Measurements from ENCODE around the gene OR1L1. TPM values are rescaled to one million over a fixed set of nuclear protein-coding genes. Genes with fewer than 3 reads are reported as not detected.

OR1L1 gene
- not detected in 2 replicates for total RNA-seq (2014; rRNA removed; shearing (Covaris generic))

GRCh38 chr9:122661416-122661815 is at the start of gene OR1L1:
OR1L1 (plus strand) TSS chr9:122661716; CDS start chr9:122661716, 0 bp downstream.

GRCh38 chr9:122614362-122614761 is 47.2 kb upstream of the OR1L1 start, which contains the start of gene OR1Q1:
OR1Q1 (plus strand) TSS chr9:122614738; CDS start chr9:122614738, 0 bp downstream.

GRCh38 chr9:122657527-122657926 is 4.0 kb upstream of the OR1L1 start, which contains the start of gene OR1B1:
OR1B1 (minus strand) TSS chr9:122657627.

Other genes with a start within 250 kb of the OR1L1 start
- not detected in 2 replicates for gene OR1J1, start 183.8 kb upstream of the OR1L1 start, total RNA-seq (2014; rRNA removed; shearing (Covaris generic))
- 0.49 TPM in 1 of 2 replicates, not detected in the other for gene OR1J2, start 150.9 kb upstream of the OR1L1 start, total RNA-seq (2014; rRNA removed; shearing (Covaris generic))
- gene OR1J4, start 142.6 kb upstream of the OR1L1 start, total RNA-seq (2014; rRNA removed; shearing (Covaris generic)): not detected in 2 replicates
- not detected in 2 replicates for gene OR1N1, start 134.4 kb upstream of the OR1L1 start, total RNA-seq (2014; rRNA removed; shearing (Covaris generic))
- not detected in 2 replicates for gene OR1N2, start 108.6 kb upstream of the OR1L1 start, total RNA-seq (2014; rRNA removed; shearing (Covaris generic))
- not detected in 2 replicates for gene OR1L8, start 78.3 kb upstream of the OR1L1 start, total RNA-seq (2014; rRNA removed; shearing (Covaris generic))
- gene OR1Q1, start 47.0 kb upstream of the OR1L1 start, total RNA-seq (2014; rRNA removed; shearing (Covaris generic)): not detected in 2 replicates
- gene OR1B1, start 4.1 kb upstream of the OR1L1 start, total RNA-seq (2014; rRNA removed; shearing (Covaris generic)): not detected in 2 replicates
- gene OR1L3, start 13.4 kb downstream of the OR1L1 start, total RNA-seq (2014; rRNA removed; shearing (Covaris generic)): not detected in 2 replicates
- not detected in 2 replicates for gene OR1L4, start 62.3 kb downstream of the OR1L1 start, total RNA-seq (2014; rRNA removed; shearing (Covaris generic))
- gene OR1L6, start 80.6 kb downstream of the OR1L1 start, total RNA-seq (2014; rRNA removed; shearing (Covaris generic)): not detected in 2 replicates
- gene OR5C1, start 127.2 kb downstream of the OR1L1 start, total RNA-seq (2014; rRNA removed; shearing (Covaris generic)): not detected in 2 replicates
- gene OR1K1, start 138.4 kb downstream of the OR1L1 start, total RNA-seq (2014; rRNA removed; shearing (Covaris generic)): not detected in 2 replicates
- 14.6 and 18.4 TPM in 2 replicates for gene PDCL, start 166.9 kb downstream of the OR1L1 start, total RNA-seq (2014; rRNA removed; shearing (Covaris generic))
- 27.8 and 34.4 TPM in 2 replicates for gene RC3H2, start 243.6 kb downstream of the OR1L1 start, total RNA-seq (2014; rRNA removed; shearing (Covaris generic))